GM12874 (cell line): ENCODE results near the gene BANF2.

Experiments used
- CTCF ChIP-seq: IDR thresholded peaks from 2 replicates; pipeline ENCODE4 v1.5.1; 2011; ENCODE audit warnings: low read depth, mild to moderate bottlenecking, control low read depth, low read length, moderate library complexity; ENCODE audit not compliant: insufficient read depth

The BANF2 gene

GRCh38 chr20:17666481-17666880 lies 33.3 kb upstream of the BANF2 start:
- TF ChIP-seq CTCF, result no peak

- no peak for TF ChIP-seq CTCF
Measured at GRCh38 chr20:17667445-17667844, 32.3 kb upstream of the BANF2 start.

- no peak for TF ChIP-seq CTCF
Measured at GRCh38 chr20:17668432-17668831, 31.3 kb upstream of the BANF2 start.

- no peak for TF ChIP-seq CTCF
Measured at GRCh38 chr20:17669306-17669931, 30.3 kb upstream of the BANF2 start.

- no peak for TF ChIP-seq CTCF
Measured at GRCh38 chr20:17671011-17671410, 28.8 kb upstream of the BANF2 start.

GRCh38 chr20:17671565-17671964 lies 28.2 kb upstream of the BANF2 start:
- no peak for TF ChIP-seq CTCF

GRCh38 chr20:17673084-17673483 lies 26.7 kb upstream of the BANF2 start:
- TF ChIP-seq CTCF, result no peak
